Omental fat pad (tissue), 4 donors: ENCODE data around the gene NEK1. TPM values are rescaled to one million over a fixed set of nuclear protein-coding genes. Genes with fewer than 3 reads are reported as not detected.
A peak's percentile ranks its signal among the peaks of the same experiment; 100 is the strongest.

Experiments
- ATAC-seq: fragments of 150-250 bp; one replicate; pipeline ENCODE4 v1.9.1; 2016; ENCODE audit warnings: mild to moderate bottlenecking, moderate library complexity; ENCODE audit not compliant: low FRiP score
- DNase-seq: peaks from one replicate; pipeline ENCODE4 v3.0.0-alpha.2; 2019; ENCODE audit warnings: low spot score
- total RNA-seq, 4 donors: library from RNA; depleted of rRNA; stranded (reverse); fragments of >200 nt; gene quantifications; one replicate each; pipeline ENCODE4 v1.1.0, GENCODE V29; 2016
- TF ChIP-seq, protein P1 (sequence below), 3 donors: fragments of 450-650 bp; IDR thresholded peaks; one replicate each; pipeline ENCODE4 v1.5.1; 2016 to 2017; ENCODE audit warnings: antibody characterized with exemption in 3 of 3, mild to moderate bottlenecking in 3 of 3, moderate library complexity in 2 of 3

The NEK1 gene
- total RNA-seq, 4 donors from 2014 or later = 7.0 to 13.4 (median 9.8) TPM

GRCh38 chr4:169397762-169398161 lies 214.6 kb downstream of the NEK1 start:
- DNase-seq = no peak
- no peak for ATAC-seq
- TF ChIP-seq, protein P1, sequence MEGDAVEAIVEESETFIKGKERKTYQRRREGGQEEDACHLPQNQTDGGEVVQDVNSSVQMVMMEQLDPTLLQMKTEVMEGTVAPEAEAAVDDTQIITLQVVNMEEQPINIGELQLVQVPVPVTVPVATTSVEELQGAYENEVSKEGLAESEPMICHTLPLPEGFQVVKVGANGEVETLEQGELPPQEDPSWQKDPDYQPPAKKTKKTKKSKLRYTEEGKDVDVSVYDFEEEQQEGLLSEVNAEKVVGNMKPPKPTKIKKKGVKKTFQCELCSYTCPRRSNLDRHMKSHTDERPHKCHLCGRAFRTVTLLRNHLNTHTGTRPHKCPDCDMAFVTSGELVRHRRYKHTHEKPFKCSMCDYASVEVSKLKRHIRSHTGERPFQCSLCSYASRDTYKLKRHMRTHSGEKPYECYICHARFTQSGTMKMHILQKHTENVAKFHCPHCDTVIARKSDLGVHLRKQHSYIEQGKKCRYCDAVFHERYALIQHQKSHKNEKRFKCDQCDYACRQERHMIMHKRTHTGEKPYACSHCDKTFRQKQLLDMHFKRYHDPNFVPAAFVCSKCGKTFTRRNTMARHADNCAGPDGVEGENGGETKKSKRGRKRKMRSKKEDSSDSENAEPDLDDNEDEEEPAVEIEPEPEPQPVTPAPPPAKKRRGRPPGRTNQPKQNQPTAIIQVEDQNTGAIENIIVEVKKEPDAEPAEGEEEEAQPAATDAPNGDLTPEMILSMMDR (IDR thresholded peaks at IDR 0.05) = no peak

DNA sequence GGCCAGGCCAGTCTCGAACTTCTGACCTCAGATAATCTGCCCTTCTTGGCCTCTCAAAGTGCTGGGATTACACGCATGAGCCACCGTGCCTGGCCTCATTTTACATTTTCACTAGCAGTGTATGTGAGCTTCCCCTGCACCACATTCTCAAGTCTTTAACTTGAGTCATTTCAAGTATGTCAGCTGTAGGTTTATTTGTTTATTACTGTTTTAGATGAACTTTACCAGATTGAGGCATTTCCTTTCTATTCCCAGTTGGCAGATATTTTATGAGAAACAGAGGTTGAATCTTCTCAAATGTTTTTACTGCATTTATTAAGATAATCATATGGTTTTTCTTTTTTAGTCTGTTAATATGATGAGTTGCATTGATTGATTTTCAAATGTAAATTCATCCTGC lies 227.0 kb downstream of the NEK1 start:
- ATAC-seq (no peak), DNase-seq (no peak)
- TF ChIP-seq, protein P1 (IDR thresholded peaks at IDR 0.05) = no peak

DNA sequence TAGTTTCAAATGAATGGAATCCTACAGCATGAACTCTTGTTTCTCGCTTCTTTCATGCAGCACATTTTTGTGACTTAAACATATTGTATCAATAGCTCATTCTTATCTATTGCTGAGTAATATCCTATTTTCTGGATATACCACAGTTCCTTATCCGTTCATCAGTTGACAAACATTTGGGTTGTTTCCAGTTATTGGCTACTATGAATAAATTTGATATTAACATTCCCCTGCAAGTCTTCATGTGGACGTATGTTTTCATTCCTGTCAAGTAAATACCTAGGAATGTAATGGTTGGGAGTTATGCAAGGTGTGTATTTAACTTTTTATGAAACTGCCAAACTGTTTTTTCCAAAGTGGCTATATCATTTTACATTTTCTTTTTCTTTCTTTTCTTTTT lies 227.6 kb downstream of the NEK1 start:
- no peak for DNase-seq
- no peak for ATAC-seq
- TF ChIP-seq, protein P1 (IDR thresholded peaks at IDR 0.05) = no peak

- DNase-seq (no peak), ATAC-seq (peak; percentile 59)
- TF ChIP-seq, protein P1 (IDR thresholded peaks at IDR 0.05) = no peak
Observed at GRCh38 chr4:169383724-169384123, 228.7 kb downstream of the NEK1 start.

GRCh38 chr4:169379688-169380087 lies 232.7 kb downstream of the NEK1 start:
- TF ChIP-seq, protein P1 (IDR thresholded peaks at IDR 0.05) = no peak
- DNase-seq (no peak), ATAC-seq (no peak)

GRCh38 chr4:169377367-169377766 lies 235.0 kb downstream of the NEK1 start:
- ATAC-seq = no peak
- DNase-seq = no peak
- TF ChIP-seq, protein P1 (IDR thresholded peaks at IDR 0.05) = no peak

DNA sequence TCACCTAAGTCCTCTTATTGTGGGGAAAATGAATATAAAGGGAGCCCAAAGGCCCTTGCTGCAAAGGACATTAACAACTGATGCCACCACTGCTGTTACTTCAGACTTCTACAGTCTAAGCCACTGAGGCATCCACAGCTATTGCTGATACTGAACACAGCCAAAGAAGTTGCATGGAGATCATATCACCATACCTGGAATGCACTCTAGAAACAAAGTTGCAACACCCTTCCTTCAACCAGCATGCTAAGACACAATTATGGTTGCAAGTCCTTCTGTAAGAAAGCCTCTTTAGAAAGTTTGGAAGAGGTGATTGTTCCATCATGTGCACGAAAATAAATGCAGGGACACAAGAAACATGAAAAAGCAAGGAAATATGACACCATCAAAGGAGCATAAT lies 236.0 kb downstream of the NEK1 start:
- DNase-seq (no peak), ATAC-seq (no peak)
- TF ChIP-seq, protein P1 (IDR thresholded peaks at IDR 0.05) = no peak
